Activated CD4-positive, CD25-positive, alpha-beta regulatory T cell (primary cell): ENCODE data around the gene GNB1L.

Source experiments
- DNase-seq, 4 experiments: peaks; one replicate each; lab custom pipeline; 2025; lab: John Stamatoyannopoulos, UW

The GNB1L gene

DNA sequence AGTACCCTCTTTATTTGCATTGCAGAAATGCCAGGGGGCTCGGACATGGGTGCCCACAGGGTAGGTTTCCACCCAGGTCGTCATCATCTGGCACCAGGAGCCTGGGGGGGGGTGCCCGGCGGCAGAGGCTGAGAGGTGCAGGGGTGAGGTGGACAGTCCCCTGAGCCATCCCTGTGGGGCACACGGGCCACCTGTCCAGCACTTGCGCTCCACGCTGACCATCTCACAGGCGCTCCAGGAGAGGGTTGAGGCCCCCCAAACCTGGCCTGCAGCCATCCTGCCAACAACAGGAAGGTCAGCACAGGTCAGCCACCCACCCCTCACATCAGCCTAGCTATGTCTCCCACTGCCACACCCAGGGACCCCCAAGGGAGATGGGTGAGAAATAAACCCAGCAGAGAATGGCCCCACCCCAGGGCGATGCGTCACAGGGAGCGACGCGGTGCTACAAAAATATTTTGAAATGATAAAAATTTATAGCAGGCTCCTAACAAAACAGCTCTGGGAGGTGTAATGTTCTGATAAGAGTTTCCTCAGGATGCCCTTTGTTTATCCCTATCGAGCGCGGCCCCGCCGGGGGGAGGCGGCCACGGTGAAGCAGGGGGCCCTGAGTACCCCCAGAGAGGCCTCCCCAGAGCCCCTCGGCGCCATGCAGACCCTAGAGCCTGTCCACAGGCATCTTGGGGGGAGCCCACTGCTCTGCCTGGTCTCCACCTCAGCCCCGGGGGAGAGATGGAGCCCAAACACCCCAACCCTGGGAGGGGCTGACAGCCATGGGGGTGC is 21.0 kb upstream of the GNB1L start:
- no peak for DNase-seq

- DNase-seq, result no peak
Observed at GRCh38 chr22:19875061-19875530, 20.4 kb upstream of the GNB1L start.

GRCh38 chr22:19874307-19875060 is 19.8 kb upstream of the GNB1L start:
- no peak for DNase-seq

- no peak for DNase-seq
Observed at GRCh38 chr22:19873960-19874306, 19.3 kb upstream of the GNB1L start.

DNA sequence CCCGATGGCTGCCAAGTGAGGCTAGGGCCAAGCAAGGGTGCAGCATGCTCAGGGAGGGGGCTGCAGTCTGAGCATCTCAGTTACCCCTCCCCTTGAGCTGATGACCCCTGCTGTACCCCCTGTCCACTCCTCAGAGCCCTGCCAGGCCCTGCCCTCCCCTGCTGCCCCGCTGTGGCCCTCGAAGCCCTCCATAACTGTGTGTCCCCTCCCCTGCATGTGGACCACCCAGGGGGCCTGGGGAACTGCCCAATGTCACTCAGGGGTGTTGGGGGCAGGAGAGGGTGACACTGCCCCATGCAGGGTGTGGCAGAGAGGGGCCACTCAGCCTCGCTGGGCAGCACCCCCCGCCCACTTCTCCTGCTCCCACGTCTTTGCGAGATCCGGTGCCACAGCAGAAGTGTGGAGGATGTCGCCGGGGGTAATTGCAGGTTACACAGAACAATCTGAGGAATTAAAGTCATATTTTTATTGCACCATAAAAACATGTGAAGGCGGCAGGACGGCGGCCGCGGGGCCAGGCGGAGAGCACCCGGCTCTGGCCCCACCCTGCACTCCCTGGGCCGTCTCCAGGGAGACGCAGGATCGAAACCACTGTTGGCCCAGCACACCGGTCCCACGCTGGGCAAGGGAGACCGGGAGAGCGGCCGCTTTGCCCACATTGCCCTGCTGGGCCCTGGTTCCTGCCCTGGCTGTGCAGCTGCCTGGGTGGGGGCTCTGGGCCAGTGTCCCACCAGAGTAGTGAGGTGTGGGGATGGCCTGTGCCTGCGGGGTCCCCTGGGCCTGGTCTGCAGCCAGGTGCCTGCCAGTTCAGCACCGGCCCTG is 18.7 kb upstream of the GNB1L start:
- no peak for DNase-seq

DNA sequence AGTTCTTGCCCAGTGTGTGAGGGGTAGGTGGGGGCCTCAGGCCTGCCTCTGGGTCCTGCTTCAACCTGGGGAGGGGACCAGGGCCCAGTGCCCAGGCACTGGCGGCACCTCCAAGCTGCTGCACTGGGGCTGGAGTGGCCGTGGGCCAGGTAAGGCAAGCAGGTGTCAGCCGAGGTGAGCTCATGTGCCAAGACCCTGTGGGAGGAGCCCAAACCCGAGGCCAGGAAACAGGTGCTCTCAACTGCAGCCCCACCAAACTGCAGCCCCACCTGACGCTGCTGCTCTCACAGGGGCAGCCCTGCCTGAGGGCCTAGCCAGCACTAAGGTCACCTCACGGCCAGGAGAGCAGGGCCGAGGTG is 18.1 kb upstream of the GNB1L start:
- DNase-seq, result no peak

GRCh38 chr22:19871845-19872778 is 17.4 kb upstream of the GNB1L start:
- DNase-seq, result no peak

GRCh38 chr22:19871023-19871844 is 16.6 kb upstream of the GNB1L start:
- DNase-seq, result no peak

DNA sequence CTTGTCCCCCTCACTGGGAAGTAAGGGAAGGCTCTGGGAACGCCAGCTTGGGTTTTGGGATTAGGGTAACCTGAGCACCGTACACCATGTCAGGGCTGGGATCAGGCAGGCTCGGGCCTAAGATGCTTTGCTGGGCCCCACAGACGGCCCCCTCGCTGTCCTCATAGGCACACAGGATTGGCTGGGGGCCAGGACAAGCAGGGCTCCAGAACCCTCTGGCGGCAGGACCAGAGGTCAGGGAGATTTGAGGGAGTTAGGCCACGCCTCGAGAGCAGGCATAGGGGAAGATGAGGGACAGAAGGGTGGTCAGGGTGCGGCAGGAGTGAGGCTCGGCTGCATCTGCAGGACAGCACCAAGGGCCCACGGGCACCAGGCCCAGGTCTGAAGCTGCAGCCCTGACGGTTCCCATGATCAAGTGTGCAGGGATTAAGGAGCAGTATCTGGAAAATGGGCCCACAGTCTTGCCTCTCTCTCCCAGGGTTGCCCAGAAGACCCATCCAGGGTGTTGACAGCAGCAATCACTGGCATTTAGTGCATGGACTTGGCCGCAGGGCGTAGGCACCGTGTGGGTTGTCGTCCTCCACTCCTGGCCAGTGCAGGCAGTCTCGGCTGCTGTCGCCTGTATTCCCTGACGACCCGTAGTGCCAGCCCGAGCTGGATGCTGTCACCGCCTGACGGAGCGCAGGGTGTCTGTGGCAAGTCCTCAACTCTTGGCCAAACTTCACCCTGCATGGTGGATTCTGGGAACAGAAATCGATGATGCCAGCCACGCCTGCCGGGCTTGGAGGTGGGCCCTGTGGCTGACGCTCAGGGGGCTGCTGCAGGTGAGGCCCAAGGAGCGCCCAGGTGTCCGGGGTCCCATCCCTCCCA is 15.7 kb upstream of the GNB1L start:
- no peak for DNase-seq

- no peak for DNase-seq
Observed at GRCh38 chr22:19869497-19870152, 15.0 kb upstream of the GNB1L start.

GRCh38 chr22:19868773-19869471 is 14.2 kb upstream of the GNB1L start:
- DNase-seq, result no peak

GRCh38 chr22:19868333-19868732 is 13.7 kb upstream of the GNB1L start:
- DNase-seq, result no peak

GRCh38 chr22:19867617-19868016 is 12.9 kb upstream of the GNB1L start:
- no peak for DNase-seq

DNA sequence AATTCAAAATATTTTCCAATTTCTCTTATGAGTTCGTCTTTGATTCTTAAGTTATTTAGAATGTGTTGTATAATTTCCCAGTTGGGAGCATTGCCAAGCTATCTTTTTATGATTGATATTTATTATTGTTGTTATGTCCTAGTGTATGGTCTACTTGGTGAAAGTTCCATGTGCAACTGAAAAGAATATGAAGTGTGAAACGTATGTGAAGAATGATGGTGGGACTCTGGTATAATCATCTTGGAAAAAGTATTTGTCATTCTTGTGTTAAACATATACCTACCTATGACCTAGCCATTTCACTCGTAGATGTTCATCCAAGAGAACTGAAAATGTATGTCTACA is 12.0 kb upstream of the GNB1L start:
- no peak for DNase-seq

DNA sequence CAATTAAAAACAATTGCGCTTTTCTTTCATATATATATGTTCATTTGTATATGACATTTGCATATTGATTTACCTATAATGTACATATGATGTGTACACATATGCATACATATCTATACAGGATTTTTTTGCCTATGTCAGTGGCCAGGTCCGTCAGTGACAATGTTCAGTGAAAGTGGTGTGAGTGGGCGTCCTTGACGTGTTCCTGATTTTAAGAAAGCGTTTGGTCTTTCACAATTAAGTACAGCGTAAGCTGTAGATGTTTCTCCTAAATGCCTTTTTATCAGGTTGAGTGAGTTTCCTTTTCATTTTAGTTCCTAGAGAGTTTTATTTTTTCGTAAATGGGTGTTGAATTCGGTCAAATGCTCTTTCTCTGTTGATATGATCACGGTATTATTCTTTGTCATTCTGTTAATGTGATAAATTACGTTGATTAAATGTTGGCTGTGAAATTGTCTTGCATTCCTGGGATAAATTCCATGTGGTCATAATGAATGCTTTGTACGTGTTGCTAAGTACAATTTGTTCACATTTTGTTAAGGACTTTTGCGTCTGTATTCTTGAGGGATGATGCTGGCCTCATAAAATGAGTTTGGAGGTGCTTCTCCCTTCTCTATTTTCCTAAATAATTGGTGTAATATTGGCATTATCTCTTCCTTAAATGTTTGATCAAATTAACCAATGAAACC is 10.6 kb upstream of the GNB1L start:
- DNase-seq, result no peak

DNA sequence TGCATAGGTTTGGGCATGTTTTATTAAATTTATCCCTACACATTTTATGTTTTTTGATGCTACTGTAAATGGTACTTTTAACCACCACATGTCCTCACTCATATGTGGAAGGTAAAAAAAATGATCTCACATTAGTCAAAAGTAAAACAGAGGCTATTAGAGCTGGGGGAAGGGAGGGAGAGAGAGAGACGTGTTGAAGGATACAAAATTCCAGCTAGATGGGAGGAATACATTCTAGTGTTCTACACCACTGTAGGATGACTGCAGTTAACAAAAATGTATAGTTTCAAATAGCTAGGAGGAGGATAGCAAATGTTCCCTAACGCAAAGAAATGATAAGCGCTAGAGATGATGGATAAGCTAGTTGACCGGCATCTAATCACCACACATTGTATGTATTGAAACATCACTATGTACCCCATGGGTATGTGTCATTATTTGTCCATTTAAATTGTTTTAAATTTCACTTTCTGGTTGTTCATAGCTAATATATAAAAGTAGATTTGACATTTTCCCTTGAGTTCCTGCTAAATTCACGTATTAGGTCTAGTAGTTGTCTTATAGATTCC is 9.9 kb upstream of the GNB1L start:
- no peak for DNase-seq

- no peak for DNase-seq
Observed at GRCh38 chr22:19863571-19863970, 8.9 kb upstream of the GNB1L start.
